GM21737 (cell line): ENCODE results near the gene TJP2.

ENCODE experiments used
- ATAC-seq: cut with Tn5 transposase; IDR thresholded peaks from one replicate; pipeline ENCODE4 v1.9.1; 2021; ENCODE audit warnings: mild to moderate bottlenecking, moderate library complexity; ENCODE audit not compliant: unreplicated experiment

Gene TJP2

DNA sequence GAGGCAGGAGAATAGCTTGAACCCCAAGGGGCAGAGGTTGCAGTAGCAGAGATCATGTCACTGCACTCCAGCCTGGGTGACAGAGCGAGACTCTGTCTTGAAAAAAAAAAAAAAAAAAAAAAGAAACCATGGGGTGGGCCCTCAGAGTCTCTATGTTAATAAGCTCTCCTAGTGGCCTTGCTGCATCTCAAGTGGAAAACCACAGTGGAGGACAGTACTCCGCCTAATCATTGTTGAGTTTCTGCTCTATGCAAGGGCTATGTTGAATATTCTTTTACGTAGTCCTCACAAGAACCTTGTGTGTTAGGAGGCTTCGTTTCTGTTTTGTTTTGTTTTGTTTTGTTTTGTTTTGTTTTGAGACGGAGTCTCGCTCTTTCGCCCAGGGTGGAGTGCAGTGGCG lies 48.9 kb downstream of the TJP2 start:
- no peak for ATAC-seq

- ATAC-seq: no peak
Observed at GRCh38 chr9:69223605-69224004, 49.5 kb downstream of the TJP2 start.

DNA sequence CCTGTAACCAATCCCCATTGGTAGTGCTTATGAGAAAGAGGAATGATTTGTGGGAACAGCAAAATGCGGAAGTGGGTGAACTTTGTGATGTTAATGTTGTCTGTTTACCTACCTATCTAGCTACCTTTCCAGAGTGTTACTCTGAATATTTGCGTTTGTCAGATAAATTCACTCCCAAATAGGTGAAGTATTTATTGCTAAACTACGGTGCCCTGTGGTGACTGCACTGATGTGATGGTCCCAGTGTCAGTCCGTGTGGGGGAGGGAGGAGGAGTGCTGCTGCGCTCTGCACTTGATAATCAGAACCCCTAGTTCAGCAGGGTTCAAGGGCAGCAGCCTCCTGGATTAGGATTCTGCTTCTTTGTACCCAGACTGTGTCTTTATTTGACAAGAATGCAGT lies 55.3 kb downstream of the TJP2 start:
- ATAC-seq: no peak

- ATAC-seq: no peak
Observed at GRCh38 chr9:69232135-69232534, 58.1 kb downstream of the TJP2 start.

DNA sequence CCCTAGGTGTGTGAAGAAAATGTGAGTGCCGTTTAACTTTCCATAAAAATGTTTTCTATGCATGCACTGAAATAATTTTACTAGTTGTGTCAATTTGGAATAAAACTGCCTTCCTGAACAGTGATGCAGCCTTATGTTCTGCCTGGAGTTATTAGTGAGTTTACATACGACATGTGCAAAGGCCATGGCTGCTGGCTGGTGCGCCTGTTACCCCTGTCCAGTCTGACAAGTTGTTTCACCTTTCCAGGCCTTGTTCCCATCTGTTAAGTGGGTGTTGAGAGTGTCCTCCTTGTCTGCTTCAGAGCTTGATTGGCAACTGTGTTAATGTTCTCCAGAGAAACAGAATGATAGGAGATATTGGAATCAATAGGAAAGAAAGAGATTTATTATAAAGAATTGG lies 60.6 kb downstream of the TJP2 start:
- ATAC-seq: no peak

- ATAC-seq: no peak
Observed at GRCh38 chr9:69236188-69236587, 62.1 kb downstream of the TJP2 start.

GRCh38 chr9:69237702-69238295 lies 63.7 kb downstream of the TJP2 start:
- ATAC-seq: no peak

DNA sequence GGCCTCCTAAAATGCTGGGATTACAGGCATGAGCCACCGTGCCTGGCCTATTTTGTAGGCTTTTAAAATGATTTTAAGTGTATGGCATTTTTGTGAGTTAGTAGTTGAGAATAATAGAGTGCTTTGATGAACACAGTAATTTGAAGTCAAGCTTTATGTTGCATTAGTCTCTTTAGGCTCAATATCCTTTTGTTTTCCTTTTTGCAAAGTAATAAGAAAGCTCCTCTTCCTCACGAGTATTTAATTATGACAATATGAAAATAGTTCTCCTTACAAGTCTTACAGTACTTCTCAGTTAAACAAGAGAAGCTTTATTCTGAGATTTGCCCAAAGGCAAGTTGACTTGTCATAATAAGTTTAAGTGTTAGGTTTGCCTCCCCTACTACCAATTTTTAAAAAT lies 69.0 kb downstream of the TJP2 start:
- ATAC-seq: no peak

DNA sequence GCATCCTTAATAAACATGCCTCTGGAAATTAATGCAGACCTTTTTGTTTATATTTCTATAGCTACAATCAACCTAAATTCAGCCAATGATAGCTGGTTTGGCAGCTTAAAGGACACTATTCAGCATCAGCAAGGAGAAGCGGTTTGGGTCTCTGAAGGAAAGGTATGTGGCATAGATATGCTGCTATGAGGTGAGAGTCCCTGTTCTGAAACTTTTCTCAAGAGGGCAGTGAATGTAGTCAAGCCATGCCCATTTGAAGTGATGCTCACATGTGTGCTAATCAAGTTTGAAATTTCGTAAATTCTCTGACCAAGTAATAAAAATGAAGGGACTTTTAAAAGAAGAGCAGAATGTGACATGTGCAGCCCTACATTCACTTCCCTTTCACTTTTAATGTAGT lies 72.6 kb downstream of the TJP2 start:
- ATAC-seq: no peak

GRCh38 chr9:69248005-69248404 lies 73.9 kb downstream of the TJP2 start:
- no peak for ATAC-seq

DNA sequence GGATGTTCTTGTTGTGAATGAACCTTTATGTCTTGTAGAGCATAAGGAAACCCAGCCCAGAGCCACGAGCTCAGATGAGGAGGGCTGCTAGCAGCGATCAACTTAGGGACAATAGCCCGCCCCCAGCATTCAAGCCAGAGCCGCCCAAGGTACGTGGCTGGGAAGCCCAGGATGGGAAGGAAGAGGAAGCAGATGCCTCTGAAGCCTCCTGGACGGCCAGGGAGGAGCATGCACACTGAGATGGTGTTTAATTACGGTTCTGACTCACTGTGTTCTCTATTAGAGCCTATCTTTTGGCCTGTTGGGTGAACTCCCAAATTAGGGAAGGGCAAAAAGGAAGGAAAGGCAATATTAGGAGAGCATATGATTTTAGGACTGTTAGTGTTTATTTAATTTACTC lies 75.3 kb downstream of the TJP2 start:
- no peak for ATAC-seq

- ATAC-seq: no peak
Observed at GRCh38 chr9:69250681-69251080, 76.6 kb downstream of the TJP2 start.

GRCh38 chr9:69252436-69252835 lies 78.4 kb downstream of the TJP2 start:
- ATAC-seq: no peak

- no peak for ATAC-seq
Observed at GRCh38 chr9:69253057-69253456, 79.0 kb downstream of the TJP2 start.

DNA sequence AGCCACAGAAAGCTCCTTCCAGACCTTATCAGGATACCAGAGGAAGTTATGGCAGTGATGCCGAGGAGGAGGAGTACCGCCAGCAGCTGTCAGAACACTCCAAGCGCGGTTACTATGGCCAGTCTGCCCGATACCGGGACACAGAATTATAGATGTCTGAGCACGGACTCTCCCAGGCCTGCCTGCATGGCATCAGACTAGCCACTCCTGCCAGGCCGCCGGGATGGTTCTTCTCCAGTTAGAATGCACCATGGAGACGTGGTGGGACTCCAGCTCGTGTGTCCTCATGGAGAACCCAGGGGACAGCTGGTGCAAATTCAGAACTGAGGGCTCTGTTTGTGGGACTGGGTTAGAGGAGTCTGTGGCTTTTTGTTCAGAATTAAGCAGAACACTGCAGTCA lies 80.1 kb downstream of the TJP2 start:
- ATAC-seq: no peak

DNA sequence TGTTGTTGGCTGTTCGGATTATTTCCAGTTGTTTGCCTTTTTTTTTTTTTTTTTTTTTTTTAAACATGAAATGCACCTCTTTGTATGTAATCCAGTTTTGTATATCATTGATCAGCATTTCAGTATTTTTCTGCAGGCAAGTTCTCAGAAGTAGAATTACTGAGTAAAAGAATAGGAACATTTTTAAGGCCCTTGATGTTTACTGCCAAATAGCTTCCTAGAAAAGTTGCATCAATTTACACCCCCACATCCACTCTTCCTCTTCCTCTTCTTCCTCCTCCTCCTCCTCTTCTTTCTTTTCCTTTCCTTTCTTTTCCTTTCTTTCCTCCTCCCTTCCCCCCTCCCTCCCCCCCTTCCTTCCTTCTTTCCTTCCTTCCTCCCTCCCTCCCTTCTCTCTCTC lies 81.5 kb downstream of the TJP2 start:
- no peak for ATAC-seq

GRCh38 chr9:69258551-69258950 lies 84.5 kb downstream of the TJP2 start:
- no peak for ATAC-seq

- no peak for ATAC-seq
Observed at GRCh38 chr9:69260161-69260560, 86.1 kb downstream of the TJP2 start.

- ATAC-seq: no peak
Observed at GRCh38 chr9:69261636-69262035, 87.6 kb downstream of the TJP2 start.

GRCh38 chr9:69264526-69264925 lies 90.4 kb downstream of the TJP2 start:
- ATAC-seq: no peak

GRCh38 chr9:69265891-69266290 lies 91.8 kb downstream of the TJP2 start:
- no peak for ATAC-seq

DNA sequence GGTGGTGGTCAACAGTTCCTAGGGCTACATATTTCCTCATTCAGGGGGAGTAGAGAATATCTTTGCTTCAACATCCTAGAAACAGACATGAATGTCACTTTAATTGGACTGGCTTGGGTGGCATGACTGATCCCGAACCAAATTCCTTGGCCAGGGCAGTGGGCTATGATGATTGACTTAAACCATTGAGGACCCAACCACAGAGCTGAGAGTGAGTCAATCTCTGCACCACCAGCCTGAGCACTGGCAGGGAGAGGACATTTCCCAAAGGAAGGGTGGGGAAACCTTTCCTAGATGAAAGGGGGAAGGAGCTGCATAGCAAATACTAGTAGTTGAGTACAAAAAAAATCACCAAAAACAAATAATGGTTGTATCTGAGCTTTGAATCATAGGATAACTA lies 98.1 kb downstream of the TJP2 start:
- no peak for ATAC-seq

GRCh38 chr9:69273161-69273560 lies 99.1 kb downstream of the TJP2 start:
- ATAC-seq: no peak

DNA sequence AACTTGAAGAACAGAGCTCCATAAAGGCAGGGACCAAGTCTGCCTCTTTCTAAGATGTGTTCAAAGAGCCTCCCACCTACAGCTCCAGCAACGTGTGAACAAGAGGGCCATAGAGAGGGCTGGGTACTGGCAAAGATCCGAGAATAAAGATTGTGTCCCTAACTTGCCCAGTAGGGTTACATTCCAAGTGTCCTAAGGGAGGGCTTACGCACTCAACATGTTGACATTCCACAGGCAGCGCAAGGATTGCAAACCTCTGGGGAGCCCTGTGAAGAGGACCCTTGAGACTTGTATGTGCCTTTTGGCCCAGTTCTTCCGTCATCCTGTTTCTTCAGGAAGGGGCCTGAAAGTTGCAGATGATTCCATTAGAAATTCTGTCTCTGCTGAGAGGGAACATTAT lies 102.7 kb downstream of the TJP2 start:
- no peak for ATAC-seq
